Astrocyte of the spinal cord (primary cell): ENCODE results near the gene COL4A1.
A peak's percentile ranks its signal among the peaks of the same experiment; 100 is the strongest.

Source experiments
- DNase-seq: peaks from one replicate; pipeline ENCODE4 v3.0.0; 2011; ENCODE audit warnings: low read depth, low spot score
- H3K4me3 ChIP-seq: 2 replicates; pipeline ENCODE4 v1.5.1; 2011; ENCODE audit warnings: low read depth, mild to moderate bottlenecking, low read length, moderate library complexity
- in situ Hi-C: cut with HindIII; loops from 2 replicates; pipeline ENCODE4 v1.10.0; 2017; ENCODE audit warnings: low sequenced_read_pairs
- TF ChIP-seq, protein P1 (sequence below): IDR thresholded peaks from 2 replicates; pipeline ENCODE4 v1.5.1; 2012; ENCODE audit warnings: low read depth, mild to moderate bottlenecking, low read length, inconsistent platforms

The COL4A1 gene

DNA sequence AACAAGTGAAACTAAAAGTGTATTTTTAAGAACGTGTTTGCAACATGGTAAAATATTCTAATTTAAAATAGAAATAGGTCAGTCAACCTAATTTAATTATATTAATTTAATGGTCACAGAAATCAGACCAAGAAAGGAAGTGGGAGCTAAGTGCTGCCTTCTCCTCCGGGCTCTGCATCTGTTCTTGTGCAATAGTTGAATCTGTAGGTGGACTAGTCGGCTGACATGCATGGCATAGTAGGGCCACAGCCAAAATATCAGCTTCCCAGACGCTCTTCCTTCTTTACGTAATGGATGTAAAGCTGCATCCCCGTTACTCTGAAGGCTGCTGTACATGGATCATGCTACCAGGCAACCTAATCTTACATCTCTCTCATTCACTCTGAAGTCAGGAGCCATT, 47.3 kb downstream of the COL4A1 start:
- DNase-seq, result no peak
- H3K4me3 ChIP-seq, result no peak overlapping the region
- in situ Hi-C loops, result no loop called here
- TF ChIP-seq, protein P1, sequence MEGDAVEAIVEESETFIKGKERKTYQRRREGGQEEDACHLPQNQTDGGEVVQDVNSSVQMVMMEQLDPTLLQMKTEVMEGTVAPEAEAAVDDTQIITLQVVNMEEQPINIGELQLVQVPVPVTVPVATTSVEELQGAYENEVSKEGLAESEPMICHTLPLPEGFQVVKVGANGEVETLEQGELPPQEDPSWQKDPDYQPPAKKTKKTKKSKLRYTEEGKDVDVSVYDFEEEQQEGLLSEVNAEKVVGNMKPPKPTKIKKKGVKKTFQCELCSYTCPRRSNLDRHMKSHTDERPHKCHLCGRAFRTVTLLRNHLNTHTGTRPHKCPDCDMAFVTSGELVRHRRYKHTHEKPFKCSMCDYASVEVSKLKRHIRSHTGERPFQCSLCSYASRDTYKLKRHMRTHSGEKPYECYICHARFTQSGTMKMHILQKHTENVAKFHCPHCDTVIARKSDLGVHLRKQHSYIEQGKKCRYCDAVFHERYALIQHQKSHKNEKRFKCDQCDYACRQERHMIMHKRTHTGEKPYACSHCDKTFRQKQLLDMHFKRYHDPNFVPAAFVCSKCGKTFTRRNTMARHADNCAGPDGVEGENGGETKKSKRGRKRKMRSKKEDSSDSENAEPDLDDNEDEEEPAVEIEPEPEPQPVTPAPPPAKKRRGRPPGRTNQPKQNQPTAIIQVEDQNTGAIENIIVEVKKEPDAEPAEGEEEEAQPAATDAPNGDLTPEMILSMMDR, result no peak

DNA sequence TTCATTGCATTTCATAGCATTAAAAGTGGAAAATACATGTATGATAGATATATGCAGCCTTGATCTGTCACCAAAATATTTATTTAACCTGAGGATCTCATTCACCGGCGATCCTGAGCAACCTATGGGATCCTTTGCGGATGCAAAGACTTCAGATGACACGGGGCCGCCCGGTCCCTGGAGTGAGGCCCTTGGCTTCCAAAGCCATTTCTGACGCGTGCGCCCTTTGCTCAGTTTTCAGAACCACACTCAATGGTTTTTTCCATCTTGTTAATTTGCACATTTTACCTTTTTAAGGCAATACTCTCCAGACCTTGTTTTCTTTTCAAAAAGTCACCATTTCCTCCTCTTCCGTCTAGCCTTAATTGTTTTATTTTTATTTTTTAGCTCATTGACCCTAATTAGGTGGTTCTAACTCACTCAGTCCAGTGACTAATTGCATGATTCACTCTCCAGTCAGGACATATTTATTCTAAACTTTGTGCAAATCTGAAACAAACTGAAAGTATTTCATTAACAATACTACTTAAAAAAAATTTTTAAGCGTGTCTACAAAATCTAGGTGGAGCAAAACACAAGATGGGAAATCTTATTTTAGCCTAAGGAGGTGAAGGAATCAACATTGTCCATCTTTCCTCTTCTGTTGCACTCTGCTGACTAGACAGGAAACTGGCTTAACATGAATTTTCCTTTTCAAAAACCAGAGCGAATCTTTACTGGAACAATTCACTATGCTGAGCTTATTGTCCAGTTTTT, 47.9 kb downstream of the COL4A1 start:
- in situ Hi-C loops, result no loop called here
- DNase-seq, result no peak
- no peak overlapping the region for H3K4me3 ChIP-seq
- TF ChIP-seq, protein P1, result no peak

GRCh38 chr13:110257408-110257807, 49.5 kb downstream of the COL4A1 start:
- in situ Hi-C loops, result no loop called here
- TF ChIP-seq, protein P1, result no peak
- DNase-seq, result no peak
- no peak overlapping the region for H3K4me3 ChIP-seq

DNA sequence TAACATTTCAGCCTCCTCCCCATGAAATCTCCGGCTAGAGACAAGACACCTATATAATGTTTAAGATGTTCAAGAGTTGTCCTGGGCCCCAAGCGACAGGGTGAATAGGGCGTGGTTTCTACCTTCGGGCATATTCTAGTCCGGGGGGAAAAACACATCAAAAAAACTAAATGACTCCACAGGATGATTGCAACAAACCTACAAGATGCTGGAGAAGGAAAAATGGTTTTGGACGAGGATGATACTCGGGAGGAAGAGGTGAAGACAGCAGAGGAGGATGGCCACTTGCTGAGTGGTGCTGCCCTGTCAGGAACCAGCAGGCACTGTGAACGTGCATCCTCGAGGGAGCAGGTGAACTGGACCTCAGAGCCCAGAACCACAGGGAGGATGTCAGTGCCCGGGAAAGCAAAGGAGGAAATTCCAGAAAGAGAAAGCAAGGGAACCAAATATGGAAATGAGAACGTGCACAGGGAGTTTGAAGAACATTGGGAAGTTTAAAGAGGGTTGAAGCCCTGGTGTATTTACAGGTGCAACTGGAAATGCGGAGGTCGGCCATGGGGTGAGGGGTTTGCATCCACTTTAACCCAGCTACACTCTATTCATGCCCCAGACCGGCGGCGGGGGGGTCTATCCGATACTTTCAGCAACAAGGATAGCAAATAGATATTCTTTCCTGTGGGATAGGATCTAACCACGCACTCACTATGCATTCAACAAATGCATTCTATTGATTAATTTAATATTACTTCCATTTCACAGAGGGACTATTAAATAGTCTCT, 50.6 kb downstream of the COL4A1 start:
- DNase-seq, result no peak
- in situ Hi-C loops, result no loop called here
- H3K4me3 ChIP-seq, result no peak overlapping the region
- TF ChIP-seq, protein P1, result no peak

- no peak for DNase-seq
- in situ Hi-C loops, result no loop called here
- H3K4me3 ChIP-seq, result no peak overlapping the region
- TF ChIP-seq, protein P1, result no peak
Measured at GRCh38 chr13:110254751-110255553, 52.0 kb downstream of the COL4A1 start.

DNA sequence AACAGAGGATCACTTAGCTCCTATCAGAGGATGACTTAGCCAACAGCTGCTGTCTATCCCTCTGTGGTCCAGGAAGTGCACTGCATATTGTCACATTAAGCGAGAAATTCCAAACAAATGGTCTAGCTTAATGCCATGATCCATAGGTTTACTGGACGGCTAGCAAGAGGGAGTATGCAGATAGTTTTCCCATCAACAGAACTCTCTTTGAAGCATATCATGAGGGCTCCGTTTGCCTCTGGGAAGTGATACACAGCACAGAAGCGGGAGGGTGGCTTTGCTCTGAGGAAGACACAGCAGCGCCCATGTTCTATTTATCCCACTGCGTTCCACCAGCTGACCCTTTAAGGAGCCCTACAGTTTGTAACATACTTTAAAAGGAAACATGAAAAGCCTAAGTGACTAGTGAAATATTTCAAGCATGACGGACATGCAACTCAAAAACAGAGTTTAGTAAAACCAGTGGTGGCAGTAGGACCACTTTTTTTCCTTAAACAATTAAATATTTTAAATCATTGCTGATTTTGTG, 52.7 kb downstream of the COL4A1 start:
- in situ Hi-C loops, result no loop called here
- DNase-seq, result peak; percentile 57
- TF ChIP-seq, protein P1, result no peak

More for the DNA sequence above, 52.7 kb downstream of the COL4A1 start:
- no peak overlapping the region for H3K4me3 ChIP-seq
